ELR (cell line): ENCODE data around the gene RNF5.
"Not testable (repeated sequence)": the region's sequence is repeated elsewhere in the genome, so short reads cannot be mapped to it uniquely, and the experiment has no call there.

ENCODE experiments used
- DNase-seq: peaks from one replicate; pipeline ENCODE4 v3.0.0-alpha.2; 2015; ENCODE audit warnings: low read depth

The RNF5 gene

GRCh38 chr6:32210191-32210601, 32.0 kb downstream of the RNF5 start:
- DNase-seq = no peak

GRCh38 chr6:32211432-32211831, 33.2 kb downstream of the RNF5 start:
- DNase-seq = not testable (repeated sequence)

- no peak for DNase-seq
These were observed 34.0 kb downstream of the RNF5 start for GRCh38 chr6:32212076-32212760.

- DNase-seq = no peak
These were observed 35.4 kb downstream of the RNF5 start for GRCh38 chr6:32213649-32214048.

- DNase-seq = no peak
These were observed 35.9 kb downstream of the RNF5 start for GRCh38 chr6:32214126-32214525.

GRCh38 chr6:32215617-32216016, 37.4 kb downstream of the RNF5 start:
- DNase-seq = no peak

- DNase-seq = no peak
These were observed 38.1 kb downstream of the RNF5 start for GRCh38 chr6:32216285-32216684.

GRCh38 chr6:32216998-32217397, 38.8 kb downstream of the RNF5 start:
- DNase-seq = no peak

- no peak for DNase-seq
These were observed 40.0 kb downstream of the RNF5 start for GRCh38 chr6:32218167-32218566.

- DNase-seq = no peak
These were observed 41.8 kb downstream of the RNF5 start for GRCh38 chr6:32220021-32220420.

GRCh38 chr6:32222333-32223230, 44.4 kb downstream of the RNF5 start:
- no peak for DNase-seq

- DNase-seq = peak; percentile 16
These were observed 45.3 kb downstream of the RNF5 start, which contains the start of gene NOTCH4 for GRCh38 chr6:32223258-32224235. NOTCH4 (minus strand) TSS chr6:32224067; CDS start chr6:32223928, 139 bp downstream.

- DNase-seq = no peak
These were observed 46.5 kb downstream of the RNF5 start for GRCh38 chr6:32224696-32225095.

- no peak for DNase-seq
These were observed 48.2 kb downstream of the RNF5 start for GRCh38 chr6:32226434-32226833.
